IPS DF 6.9 (cell line): Measurements from ENCODE around the gene TXNL4A.

Experiments
- DNase-seq: peaks from one replicate; pipeline ENCODE4 v3.0.0-alpha.2; 2013; ENCODE audit warnings: low read depth, low spot score
- H3K27ac ChIP-seq: one replicate; pipeline ENCODE4 v1.5.1; 2013; ENCODE audit warnings: low read length, control low read depth
- H3K27me3 ChIP-seq: 2 replicates; pipeline ENCODE4 v1.6.1; 2013; ENCODE audit warnings: mild to moderate bottlenecking, low read length; ENCODE audit not compliant: control insufficient read depth, insufficient read depth
- H3K36me3 ChIP-seq: 2 replicates; pipeline ENCODE4 v1.6.1; 2013; ENCODE audit warnings: low read length; ENCODE audit not compliant: control insufficient read depth, insufficient read depth
- H3K4me1 ChIP-seq: 2 replicates; pipeline ENCODE4 v1.6.1; 2013; ENCODE audit warnings: low read length; ENCODE audit not compliant: control insufficient read depth, insufficient read depth
- H3K4me3 ChIP-seq: 2 replicates; pipeline ENCODE4 v1.5.1; 2013; ENCODE audit warnings: mild to moderate bottlenecking, low read length
- H3K9me3 ChIP-seq: 2 replicates; pipeline ENCODE4 v1.6.1; 2013; ENCODE audit warnings: low read length, inconsistent platforms; ENCODE audit not compliant: control insufficient read depth, insufficient read depth
- WGBS: extraction: QIAGEN DNeasy Blood & Tissue Kit; methylation state at CpG from one replicate; pipeline ENCODE4 v1.1.7; 2013; ENCODE audit warnings: mixed read lengths, missing lambda C conversion rate; ENCODE audit not compliant: insufficient read length, insufficient coverage; 5-methylcytosine and 5-hydroxymethylcytosine counted together

Gene TXNL4A

GRCh38 chr18:79979843-79980242, 8.5 kb downstream of the TXNL4A start:
- Histone ChIP-seq H3K4me3 (no peak overlapping the region), H3K4me1 (no peaks in the 10 kb centered on the region; the same call in 1 of the 2 replicates), H3K27me3 (no peaks in the 10 kb centered on the region), H3K9me3 (no peaks in the 10 kb centered on the region), H3K36me3 (peaks cover 11% of the 10 kb centered on the region), H3K27ac (no peak overlapping the region)
- DNase-seq, result no peak
- no CpG with 5 or more reads among the region's 5 CpGs for WGBS

- WGBS, result no CpG with 5 or more reads among the region's 14 CpGs
- DNase-seq, result no peak
- H3K36me3 ChIP-seq, result peaks cover 27% of the 10 kb centered on the region
- H3K27me3 ChIP-seq, result no peaks in the 10 kb centered on the region
- H3K27ac ChIP-seq, result no peak overlapping the region
- H3K4me1 ChIP-seq, result no peaks in the 10 kb centered on the region; the same call in 1 of the 2 replicates
- no peaks in the 10 kb centered on the region for H3K9me3 ChIP-seq
- H3K4me3 ChIP-seq, result no peak overlapping the region
Observed at GRCh38 chr18:79975985-79976680, 12.2 kb downstream of the TXNL4A start.

- Histone ChIP-seq H3K27me3 (no peaks in the 10 kb centered on the region), H3K36me3 (peaks cover 27% of the 10 kb centered on the region), H3K9me3 (no peaks in the 10 kb centered on the region), H3K27ac (no peak overlapping the region), H3K4me3 (no peak overlapping the region), H3K4me1 (no peaks in the 10 kb centered on the region; the same call in 1 of the 2 replicates)
- no CpG with 5 or more reads among the region's 4 CpGs for WGBS
- DNase-seq, result no peak
Observed at GRCh38 chr18:79975043-79975442, 13.3 kb downstream of the TXNL4A start.

GRCh38 chr18:79974025-79974654, 14.2 kb downstream of the TXNL4A start:
- H3K9me3 ChIP-seq, result no peaks in the 10 kb centered on the region
- DNase-seq, result no peak
- WGBS, result no CpG with 5 or more reads among the region's 4 CpGs
- peaks cover 24% of the 10 kb centered on the region for H3K36me3 ChIP-seq
- no peaks in the 10 kb centered on the region; the same call in 1 of the 2 replicates for H3K4me1 ChIP-seq
- H3K27ac ChIP-seq, result no peak overlapping the region
- no peak overlapping the region for H3K4me3 ChIP-seq
- no peaks in the 10 kb centered on the region for H3K27me3 ChIP-seq

- Histone ChIP-seq H3K9me3 (no peaks in the 10 kb centered on the region), H3K36me3 (peaks cover 23% of the 10 kb centered on the region), H3K4me3 (no peak overlapping the region), H3K4me1 (no peaks in the 10 kb centered on the region; the same call in 1 of the 2 replicates), H3K27me3 (no peaks in the 10 kb centered on the region), H3K27ac (no peak overlapping the region)
- no CpG with 5 or more reads among the region's 16 CpGs for WGBS
- no peak for DNase-seq
Observed at GRCh38 chr18:79973517-79973916, 14.8 kb downstream of the TXNL4A start.

- DNase-seq, result no peak
- Histone ChIP-seq H3K27ac (no peak overlapping the region), H3K9me3 (no peaks in the 10 kb centered on the region), H3K27me3 (no peaks in the 10 kb centered on the region), H3K4me3 (no peak overlapping the region), H3K4me1 (no peaks in the 10 kb centered on the region; the same call in 1 of the 2 replicates), H3K36me3 (peaks cover 23% of the 10 kb centered on the region)
- WGBS, result no CpG with 5 or more reads among the region's 3 CpGs
Observed at GRCh38 chr18:79972720-79973119, 15.6 kb downstream of the TXNL4A start.

- Histone ChIP-seq H3K27ac (no peak overlapping the region), H3K27me3 (no peaks in the 10 kb centered on the region), H3K4me3 (no peak overlapping the region), H3K9me3 (no peaks in the 10 kb centered on the region), H3K36me3 (peaks cover 23% of the 10 kb centered on the region), H3K4me1 (no peaks in the 10 kb centered on the region; the same call in 1 of the 2 replicates)
- no CpG with 5 or more reads among the region's 9 CpGs for whole genome bisulfite sequencing
- DNase-seq, result no peak
Observed at GRCh38 chr18:79971986-79972385, 16.4 kb downstream of the TXNL4A start.

- Histone ChIP-seq H3K9me3 (no peaks in the 10 kb centered on the region), H3K36me3 (peaks cover 23% of the 10 kb centered on the region), H3K4me3 (no peak overlapping the region), H3K27ac (no peak overlapping the region), H3K27me3 (no peaks in the 10 kb centered on the region), H3K4me1 (no peaks in the 10 kb centered on the region; the same call in 1 of the 2 replicates)
- DNase-seq, result no peak
- WGBS, result no CpG with 5 or more reads among the region's 17 CpGs
Observed at GRCh38 chr18:79971211-79971952, 17.0 kb downstream of the TXNL4A start.

GRCh38 chr18:79970419-79971133, 17.8 kb downstream of the TXNL4A start:
- H3K9me3 ChIP-seq, result no peaks in the 10 kb centered on the region
- no CpG with 5 or more reads among the region's 12 CpGs for whole genome bisulfite sequencing
- H3K4me1 ChIP-seq, result peaks cover under 1% of the 10 kb centered on the region; the same call in 1 of the 2 replicates
- DNase-seq, result no peak
- no peak overlapping the region for H3K27ac ChIP-seq
- peaks cover 18% of the 10 kb centered on the region for H3K36me3 ChIP-seq
- H3K4me3 ChIP-seq, result no peak overlapping the region
- H3K27me3 ChIP-seq, result no peaks in the 10 kb centered on the region
